B cell (primary cell): ENCODE results near the gene ATP9A.

Source experiments
- EZH2 ChIP-seq: IDR thresholded peaks from 2 replicates; pipeline ENCODE4 v1.6.1; 2012; ENCODE audit warnings: borderline replicate concordance, low read depth, mild to moderate bottlenecking, moderate library complexity, low read length; ENCODE audit not compliant: insufficient read depth, poor library complexity, severe bottlenecking
- TF ChIP-seq, protein P1 (sequence below): fragments of 200-600 bp; IDR thresholded peaks from one replicate; pipeline ENCODE4 v1.8.0; 2022; ENCODE audit warnings: antibody characterized with exemption, mild to moderate bottlenecking

DNA sequence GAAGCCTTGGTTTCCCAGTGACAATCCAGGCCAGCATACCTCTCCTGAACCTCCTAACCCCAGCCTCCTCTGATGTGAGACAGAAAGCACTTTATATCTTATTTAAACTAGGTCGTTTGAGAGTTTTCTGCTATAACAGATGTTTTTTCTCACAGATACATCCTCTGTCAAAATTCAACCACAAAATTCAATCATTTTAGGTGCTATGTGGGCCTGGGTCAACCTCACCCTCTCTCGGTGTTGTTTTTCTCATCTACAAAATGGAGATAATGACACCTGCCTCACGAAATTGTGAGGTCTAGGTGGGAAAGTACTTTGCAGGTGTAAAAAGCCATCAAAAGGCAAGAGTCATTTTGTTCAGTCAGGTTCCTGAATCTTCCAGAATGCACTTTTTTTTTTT lies 179.4 kb downstream of the ATP9A start:
- TF ChIP-seq, protein P1, sequence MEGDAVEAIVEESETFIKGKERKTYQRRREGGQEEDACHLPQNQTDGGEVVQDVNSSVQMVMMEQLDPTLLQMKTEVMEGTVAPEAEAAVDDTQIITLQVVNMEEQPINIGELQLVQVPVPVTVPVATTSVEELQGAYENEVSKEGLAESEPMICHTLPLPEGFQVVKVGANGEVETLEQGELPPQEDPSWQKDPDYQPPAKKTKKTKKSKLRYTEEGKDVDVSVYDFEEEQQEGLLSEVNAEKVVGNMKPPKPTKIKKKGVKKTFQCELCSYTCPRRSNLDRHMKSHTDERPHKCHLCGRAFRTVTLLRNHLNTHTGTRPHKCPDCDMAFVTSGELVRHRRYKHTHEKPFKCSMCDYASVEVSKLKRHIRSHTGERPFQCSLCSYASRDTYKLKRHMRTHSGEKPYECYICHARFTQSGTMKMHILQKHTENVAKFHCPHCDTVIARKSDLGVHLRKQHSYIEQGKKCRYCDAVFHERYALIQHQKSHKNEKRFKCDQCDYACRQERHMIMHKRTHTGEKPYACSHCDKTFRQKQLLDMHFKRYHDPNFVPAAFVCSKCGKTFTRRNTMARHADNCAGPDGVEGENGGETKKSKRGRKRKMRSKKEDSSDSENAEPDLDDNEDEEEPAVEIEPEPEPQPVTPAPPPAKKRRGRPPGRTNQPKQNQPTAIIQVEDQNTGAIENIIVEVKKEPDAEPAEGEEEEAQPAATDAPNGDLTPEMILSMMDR = no peak
- TF ChIP-seq EZH2 = no peak
